Type B pancreatic cell (in vitro differentiated cells): Measurements from ENCODE around the gene WDFY4. TPM values are rescaled to one million over a fixed set of nuclear protein-coding genes. Genes with fewer than 3 reads are reported as not detected.

Source experiments
- DNase-seq: peaks from one replicate; pipeline ENCODE4 v3.0.0; 2021; ENCODE audit warnings: mixed read lengths; ENCODE audit not compliant: unreplicated experiment; ENCODE audit errors: extremely low spot score
- H3K27ac Mint-ChIP-seq: 2 replicates; pipeline ENCODE4 v1.8.0; 2021; ENCODE audit warnings: mild to moderate bottlenecking, mixed read lengths
- H3K27me3 Mint-ChIP-seq: 2 replicates; pipeline ENCODE4 v1.8.0; 2021; ENCODE audit warnings: mixed read lengths
- H3K36me3 Mint-ChIP-seq: 2 replicates; pipeline ENCODE4 v1.8.0; 2021; ENCODE audit warnings: mixed read lengths
- H3K4me1 Mint-ChIP-seq: one replicate; pipeline ENCODE4 v1.8.0; 2021; ENCODE audit warnings: mixed read lengths; ENCODE audit not compliant: unreplicated experiment
- H3K4me3 Mint-ChIP-seq: 2 replicates; pipeline ENCODE4 v1.8.0; 2021; ENCODE audit warnings: mild to moderate bottlenecking, mixed read lengths
- H3K9me3 Mint-ChIP-seq: 2 replicates; pipeline ENCODE4 v1.8.0; 2021; ENCODE audit warnings: mixed read lengths
- CTCF ChIP-seq: fragments of 200-600 bp; sonication (generic); conservative IDR thresholded peaks from 2 replicates; pipeline ENCODE4 v1.5.0; 2021; ENCODE audit warnings: antibody characterized with exemption, mild to moderate bottlenecking
- total RNA-seq: library from RNA; stranded (reverse); gene quantifications from 2 replicates; pipeline ENCODE4 v1.2.1, GENCODE V29; 2021; ENCODE audit warnings: low replicate concordance

The WDFY4 gene
- total RNA-seq, 1 donor from 2014 or later = 0.05 TPM

- TF ChIP-seq CTCF = no peak
- no peaks in the 10 kb centered on the region for H3K4me1 Mint-ChIP-seq
- peaks cover 4% of the 10 kb centered on the region for H3K27me3 Mint-ChIP-seq
- H3K36me3 Mint-ChIP-seq = no peaks in the 10 kb centered on the region
- peaks cover 5% of the 10 kb centered on the region for H3K9me3 Mint-ChIP-seq
- H3K27ac Mint-ChIP-seq = no peak overlapping the region
- peak; percentile 7 for DNase-seq
- H3K4me3 Mint-ChIP-seq = no peak overlapping the region
These were observed 114.0 kb downstream of the WDFY4 start for GRCh38 chr10:48798481-48799254.

- TF ChIP-seq CTCF = no peak
- Mint-ChIP-seq H3K4me3 (no peak overlapping the region), H3K36me3 (no peaks in the 10 kb centered on the region), H3K4me1 (peaks cover 6% of the 10 kb centered on the region), H3K27me3 (peaks cover 4% of the 10 kb centered on the region), H3K9me3 (peaks cover 5% of the 10 kb centered on the region), H3K27ac (no peak overlapping the region)
- peak; percentile 10 for DNase-seq
These were observed 114.8 kb downstream of the WDFY4 start for GRCh38 chr10:48799341-48800006.

GRCh38 chr10:48800007-48800675 is 115.5 kb downstream of the WDFY4 start:
- TF ChIP-seq CTCF = no peak
- Mint-ChIP-seq H3K27me3 (peaks cover 4% of the 10 kb centered on the region), H3K4me3 (no peak overlapping the region), H3K27ac (no peak overlapping the region), H3K9me3 (peaks cover 5% of the 10 kb centered on the region), H3K4me1 (peaks cover 13% of the 10 kb centered on the region), H3K36me3 (no peaks in the 10 kb centered on the region)
- no peak for DNase-seq

- peaks cover 14% of the 10 kb centered on the region for H3K4me1 Mint-ChIP-seq
These were observed 116.3 kb downstream of the WDFY4 start for GRCh38 chr10:48801001-48801421.

More at GRCh38 chr10:48801001-48801421, 116.3 kb downstream of the WDFY4 start:
- Mint-ChIP-seq H3K9me3 (peaks cover 5% of the 10 kb centered on the region), H3K36me3 (no peaks in the 10 kb centered on the region), H3K27me3 (peaks cover 4% of the 10 kb centered on the region), H3K4me3 (no peak overlapping the region), H3K27ac (no peak overlapping the region)
- no peak for TF ChIP-seq CTCF
- DNase-seq = no peak
